GM18499 (cell line): Measurements from ENCODE around the gene ATXN1L.
A peak's percentile ranks its signal among the peaks of the same experiment; 100 is the strongest.
"Not testable (repeated sequence)": the region's sequence is repeated elsewhere in the genome, so short reads cannot be mapped to it uniquely, and the experiment has no call there.

Experiments
- ATAC-seq: cut with Tn5 transposase; IDR thresholded peaks from one replicate; pipeline ENCODE4 v1.9.1; 2021; ENCODE audit warnings: moderate number of reproducible peaks; ENCODE audit not compliant: insufficient read depth, unreplicated experiment

ATXN1L gene

GRCh38 chr16:71889147-71889546, 43.4 kb downstream of the ATXN1L start:
- ATAC-seq: no peak

GRCh38 chr16:71893888-71894228, 48.1 kb downstream of the ATXN1L start:
- no peak for ATAC-seq

- no peak for ATAC-seq
Observed at GRCh38 chr16:71894229-71894920, 48.6 kb downstream of the ATXN1L start.

GRCh38 chr16:71894921-71895678, 49.3 kb downstream of the ATXN1L start, which contains the start of gene IST1:
IST1 (plus strand) TSS chr16:71895531; CDS start chr16:71915641, 20,110 bp downstream.
- peak; percentile 50 for ATAC-seq

- no peak for ATAC-seq
Observed at GRCh38 chr16:71895679-71896365, 50.0 kb downstream of the ATXN1L start.

- no peak for ATAC-seq
Observed at GRCh38 chr16:71896764-71897368, 51.1 kb downstream of the ATXN1L start.

GRCh38 chr16:71899171-71899570, 53.4 kb downstream of the ATXN1L start:
- no peak for ATAC-seq

- no peak for ATAC-seq
Observed at GRCh38 chr16:71902656-71903365, 57.0 kb downstream of the ATXN1L start.

- no peak for ATAC-seq
Observed at GRCh38 chr16:71903608-71904007, 57.8 kb downstream of the ATXN1L start.

- no peak for ATAC-seq
Observed at GRCh38 chr16:71904239-71904638, 58.5 kb downstream of the ATXN1L start.

- ATAC-seq: not testable (repeated sequence)
Observed at GRCh38 chr16:71905765-71906164, 60.0 kb downstream of the ATXN1L start.
